Keratinocyte (primary cell): ENCODE results near the gene PEX7. TPM values are rescaled to one million over a fixed set of nuclear protein-coding genes. Genes with fewer than 3 reads are reported as not detected.
"Not testable (repeated sequence)": the region's sequence is repeated elsewhere in the genome, so short reads cannot be mapped to it uniquely, and the experiment has no call there.

Experiments
- DNase-seq: peaks from one replicate; pipeline ENCODE4 v3.0.0-alpha.2; 2011; ENCODE audit warnings: low read depth, missing footprints, low spot score
- FAIRE-seq: peaks from 2 replicates; lab custom pipeline; 2011; peaks lifted over from hg19 to GRCh38; lab: Jason Lieb, UNC
- H2AFZ ChIP-seq: 2 replicates; pipeline ENCODE4 v1.6.0; 2012; ENCODE audit warnings: low read length, control low read depth, inconsistent platforms; ENCODE audit not compliant: control insufficient read depth
- H3K27ac ChIP-seq: 2 replicates; pipeline ENCODE4 v1.5.1; 2011; ENCODE audit warnings: low read length; ENCODE audit not compliant: control insufficient read depth, insufficient read depth
- H3K27me3 ChIP-seq: 3 replicates; pipeline ENCODE4 v1.6.0; 2011; ENCODE audit warnings: low read length; ENCODE audit not compliant: control insufficient read depth, insufficient read depth; ENCODE audit errors: extremely low read depth
- H3K36me3 ChIP-seq, 2 experiments: 2 replicates in 1 of 2; 3 replicates in 1 of 2; pipeline ENCODE4 v1.5.1; 2011; ENCODE audit warnings: low read length in 2 of 2, mild to moderate bottlenecking in 1 of 2; ENCODE audit not compliant: control insufficient read depth in 2 of 2, insufficient read depth in 2 of 2; ENCODE audit errors: extremely low read depth in 1 of 2
- H3K4me1 ChIP-seq: 3 replicates; pipeline ENCODE4 v1.5.1; 2011; ENCODE audit warnings: low read length; ENCODE audit not compliant: control insufficient read depth, insufficient read depth; ENCODE audit errors: extremely low read depth
- H3K4me2 ChIP-seq: 3 replicates; pipeline ENCODE4 v1.6.0; 2011; ENCODE audit warnings: low read depth, low read length; ENCODE audit not compliant: control insufficient read depth, insufficient read depth; ENCODE audit errors: extremely low read depth
- H3K4me3 ChIP-seq, 3 experiments: fragments of 200-600 bp in 1 of 3; sonication (generic) in 1 of 3; 2 replicates in 2 of 3; 3 replicates in 1 of 3; pipeline ENCODE4 v1.5.1; 2011 to 2016; ENCODE audit warnings: low read length in 3 of 3, mild to moderate bottlenecking in 3 of 3, control low read depth in 2 of 3, inconsistent platforms in 1 of 3, low read depth in 1 of 3, mixed read lengths in 1 of 3, mixed run types in 1 of 3, moderate library complexity in 1 of 3; ENCODE audit not compliant: control insufficient read depth in 2 of 3, insufficient read depth in 2 of 3; ENCODE audit errors: extremely low read depth in 1 of 3
- H3K79me2 ChIP-seq: 2 replicates; pipeline ENCODE4 v1.6.0; 2012; ENCODE audit warnings: low read length; ENCODE audit not compliant: control insufficient read depth, insufficient read depth
- H3K9ac ChIP-seq: 3 replicates; pipeline ENCODE4 v1.6.0; 2011; ENCODE audit warnings: low read length; ENCODE audit not compliant: control insufficient read depth, insufficient read depth; ENCODE audit errors: extremely low read depth
- H3K9me1 ChIP-seq: 3 replicates; pipeline ENCODE4 v1.6.0; 2011; ENCODE audit warnings: low read length; ENCODE audit not compliant: control insufficient read depth, insufficient read depth; ENCODE audit errors: extremely low read depth
- H3K9me3 ChIP-seq: 2 replicates; pipeline ENCODE4 v1.5.1; 2012; ENCODE audit warnings: low read depth, low read length; ENCODE audit not compliant: control insufficient read depth
- H4K20me1 ChIP-seq: 3 replicates; pipeline ENCODE4 v1.6.0; 2011; ENCODE audit warnings: low read length; ENCODE audit not compliant: control insufficient read depth, insufficient read depth; ENCODE audit errors: extremely low read depth
- EZH2 ChIP-seq: IDR thresholded peaks from one replicate; pipeline ENCODE4 v1.6.1; 2012; ENCODE audit warnings: inconsistent platforms, mild to moderate bottlenecking, low read length, moderate library complexity
- dilution Hi-C: fragments of 300-500 bp; cut with MboI; formaldehyde crosslinking; loops from one replicate; pipeline ENCODE4 v1.7.0; 2020; ENCODE audit warnings: low sequenced_read_pairs; ENCODE audit not compliant: extremely low pct_ligation_motif_present
- polyA plus RNA-seq, 5 experiments: library from polyadenylated mRNA; depleted of rRNA in 3 of 5; stranded (reverse) in 3 of 5; stranded (forward) in 1 of 5; unstranded in 1 of 5; fragments of >200 nt; gene quantifications; 1 replicate in 1 of 5; 2 replicates in 3 of 5; 3 replicates in 1 of 5; pipeline versions ENCODE4 v1.2.1 to v1.2.3, GENCODE V29; 2011 to 2012; ENCODE audit warnings: missing spikeins in 2 of 5, low read depth in 1 of 5, low replicate concordance in 1 of 5
- TF ChIP-seq, protein P1 (sequence below), 3 experiments: IDR thresholded peaks in 1 of 3; conservative IDR thresholded peaks in 1 of 3; optimal IDR thresholded peaks in 1 of 3; 2 replicates in 2 of 3; 3 replicates in 1 of 3; pipeline versions ENCODE3 to v1.5.1; 2011; ENCODE audit warnings: low read length in 3 of 3, mild to moderate bottlenecking in 3 of 3, moderate library complexity in 2 of 3, control low read depth in 1 of 3, inconsistent platforms in 1 of 3; ENCODE audit not compliant: insufficient read depth in 2 of 3; ENCODE audit errors: extremely low read depth in 1 of 3

The PEX7 gene
- polyA plus RNA-seq, 1 donor (not counting 4 experiments of a cell fraction or from before 2014, with no cell fraction given), result 15.6 TPM

DNA sequence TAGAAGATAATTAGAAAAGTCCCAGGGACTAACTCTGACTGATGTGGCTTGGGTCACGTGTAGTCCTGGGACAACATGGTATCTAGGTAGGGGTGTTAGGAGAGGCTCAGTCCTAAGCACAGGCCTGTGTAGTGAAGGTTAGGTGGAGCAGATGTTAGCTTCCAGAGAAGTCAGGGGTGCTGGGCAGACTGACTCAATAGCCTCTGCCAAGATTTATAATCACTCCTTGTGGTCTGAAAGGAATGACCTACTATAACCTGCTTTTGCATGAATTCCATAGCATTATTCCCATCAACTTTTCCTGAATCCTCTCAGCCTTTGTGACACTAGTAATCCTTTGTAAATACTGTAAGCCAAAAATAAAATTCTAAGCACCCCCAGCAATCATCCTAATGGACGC is 10.2 kb upstream of the PEX7 start:
- FAIRE-seq (no peak), DNase-seq (no peak)
- Histone ChIP-seq H3K4me3 (no peak overlapping the region), H2AFZ (no peak overlapping the region), H3K9me1 (no peaks in the 10 kb centered on the region), H3K36me3 (no peaks in the 10 kb centered on the region), H3K27ac (no peak overlapping the region), H4K20me1 (no peaks in the 10 kb centered on the region), H3K9me3 (no peaks in the 10 kb centered on the region), H3K4me2 (no peak overlapping the region), H3K27me3 (no peaks in the 10 kb centered on the region), H3K79me2 (no peaks in the 10 kb centered on the region), H3K4me1 (no peaks in the 10 kb centered on the region), H3K9ac (no peak overlapping the region)
- TF ChIP-seq EZH2, result no peak
- TF ChIP-seq, protein P1, sequence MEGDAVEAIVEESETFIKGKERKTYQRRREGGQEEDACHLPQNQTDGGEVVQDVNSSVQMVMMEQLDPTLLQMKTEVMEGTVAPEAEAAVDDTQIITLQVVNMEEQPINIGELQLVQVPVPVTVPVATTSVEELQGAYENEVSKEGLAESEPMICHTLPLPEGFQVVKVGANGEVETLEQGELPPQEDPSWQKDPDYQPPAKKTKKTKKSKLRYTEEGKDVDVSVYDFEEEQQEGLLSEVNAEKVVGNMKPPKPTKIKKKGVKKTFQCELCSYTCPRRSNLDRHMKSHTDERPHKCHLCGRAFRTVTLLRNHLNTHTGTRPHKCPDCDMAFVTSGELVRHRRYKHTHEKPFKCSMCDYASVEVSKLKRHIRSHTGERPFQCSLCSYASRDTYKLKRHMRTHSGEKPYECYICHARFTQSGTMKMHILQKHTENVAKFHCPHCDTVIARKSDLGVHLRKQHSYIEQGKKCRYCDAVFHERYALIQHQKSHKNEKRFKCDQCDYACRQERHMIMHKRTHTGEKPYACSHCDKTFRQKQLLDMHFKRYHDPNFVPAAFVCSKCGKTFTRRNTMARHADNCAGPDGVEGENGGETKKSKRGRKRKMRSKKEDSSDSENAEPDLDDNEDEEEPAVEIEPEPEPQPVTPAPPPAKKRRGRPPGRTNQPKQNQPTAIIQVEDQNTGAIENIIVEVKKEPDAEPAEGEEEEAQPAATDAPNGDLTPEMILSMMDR (optimal IDR thresholded peaks at IDR 0.05 in 1 of 3, IDR thresholded peaks at IDR 0.05 in 1 of 3, conservative IDR thresholded peaks at IDR 0.05 in 1 of 3; ENCODE audit: extremely low read depth in 1 of 3, insufficient read depth in 2 of 3, low read length in 3 of 3), result no peak
- dilution Hi-C loops, result no loop called here

DNA sequence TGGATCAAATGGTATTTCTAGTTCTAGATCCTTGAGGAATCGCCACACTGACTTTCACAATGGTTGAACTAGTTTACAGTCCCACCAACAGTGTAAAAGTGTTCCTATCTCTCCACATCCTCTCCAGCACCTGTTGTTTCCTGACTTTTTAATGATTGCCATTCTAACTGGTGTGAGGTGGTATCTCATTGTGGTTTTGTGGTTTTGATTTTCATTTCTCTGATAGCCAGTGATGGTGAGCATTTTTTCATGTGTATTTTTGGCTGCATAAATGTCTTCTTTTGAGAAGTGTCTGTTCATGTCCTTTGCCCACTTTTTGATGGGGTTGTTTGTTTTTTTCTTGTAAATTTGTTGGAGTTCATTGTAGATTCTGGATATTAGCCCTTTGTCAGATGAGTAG is 6.8 kb upstream of the PEX7 start:
- H3K27ac ChIP-seq, H3K4me3 ChIP-seq, H3K79me2 ChIP-seq, H3K4me1 ChIP-seq, H3K36me3 ChIP-seq, H3K9ac ChIP-seq, H3K27me3 ChIP-seq, DNase-seq, H3K9me1 ChIP-seq, H3K4me2 ChIP-seq, H4K20me1 ChIP-seq, H3K9me3 ChIP-seq, H2AFZ ChIP-seq, FAIRE-seq, dilution Hi-C loops: not testable (repeated sequence)

DNA sequence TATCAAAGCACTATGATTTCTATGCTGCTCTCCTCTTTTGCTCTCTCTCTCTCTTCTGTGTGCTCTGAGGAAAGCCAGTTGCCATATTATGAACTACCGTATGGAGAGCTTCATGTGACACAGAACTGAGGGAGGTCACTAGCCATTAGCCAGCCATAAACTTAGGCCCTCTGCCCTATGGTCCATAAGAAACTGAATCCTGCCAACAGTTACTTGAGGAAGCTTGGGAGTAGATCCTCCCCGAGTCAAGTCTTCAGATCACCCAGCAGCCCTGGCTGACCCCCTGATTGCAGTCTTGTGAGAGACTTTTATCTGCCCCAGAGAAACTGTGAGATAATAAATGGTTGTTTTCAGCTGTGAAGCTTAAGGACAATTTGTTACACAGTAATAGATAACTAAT is 5.7 kb upstream of the PEX7 start:
- H3K4me2 ChIP-seq, result no peak overlapping the region
- H3K4me1 ChIP-seq, result no peaks in the 10 kb centered on the region
- H3K36me3 ChIP-seq, result no peaks in the 10 kb centered on the region
- H3K9me3 ChIP-seq, result no peaks in the 10 kb centered on the region
- H3K27me3 ChIP-seq, result no peaks in the 10 kb centered on the region
- dilution Hi-C loops, result no loop called here
- H3K79me2 ChIP-seq, result no peaks in the 10 kb centered on the region
- no peaks in the 10 kb centered on the region for H3K9me1 ChIP-seq
- no peak overlapping the region for H2AFZ ChIP-seq
- no peak overlapping the region for H3K27ac ChIP-seq
- no peak overlapping the region for H3K4me3 ChIP-seq
- no peaks in the 10 kb centered on the region for H4K20me1 ChIP-seq
- no peak for FAIRE-seq
- no peak overlapping the region for H3K9ac ChIP-seq
- no peak for DNase-seq
- TF ChIP-seq EZH2, result no peak
- TF ChIP-seq, protein P1 (optimal IDR thresholded peaks at IDR 0.05 in 1 of 3, IDR thresholded peaks at IDR 0.05 in 1 of 3, conservative IDR thresholded peaks at IDR 0.05 in 1 of 3; ENCODE audit: extremely low read depth in 1 of 3, insufficient read depth in 2 of 3, low read length in 3 of 3), result no peak
